ENCODE data around the gene OSBPL3. TPM values are rescaled to one million over a fixed set of nuclear protein-coding genes. Genes with fewer than 3 reads are reported as not detected.

Gene OSBPL3
- total RNA-seq, 1 donor = 30.8 TPM

GRCh38 chr7:24842029-24842428, 137.9 kb downstream of the OSBPL3 start:
- H3K4me2 ChIP-seq (ENCODE audit: insufficient read depth, low read length) = no peak overlapping the region
- peaks cover 20% of the 10 kb centered on the region for H3K36me3 ChIP-seq (ENCODE audit: insufficient read depth, low read length)
- no peaks in the 10 kb centered on the region for H3K27me3 ChIP-seq (ENCODE audit: insufficient read depth, low read length)
- H2AFZ ChIP-seq (ENCODE audit: low read length) = no peak overlapping the region
- no peak overlapping the region for H3K27ac ChIP-seq (ENCODE audit: low read depth, low read length)
- H4K20me1 ChIP-seq (ENCODE audit: insufficient read depth, low read length) = no peaks in the 10 kb centered on the region
- no peak for TF ChIP-seq CTCF (IDR thresholded peaks at IDR 0.05; ENCODE audit: extremely low read depth, low read depth, low read length)
- no peak for DNase-seq (ENCODE audit: insufficient read length, low spot score, missing footprints)
- H3K4me1 ChIP-seq (ENCODE audit: insufficient read depth, low read length) = peaks cover 8% of the 10 kb centered on the region
- H3K79me2 ChIP-seq (ENCODE audit: insufficient read depth, low read length) = no peaks in the 10 kb centered on the region
- no peaks in the 10 kb centered on the region for H3K9me3 ChIP-seq (ENCODE audit: low read depth, low read length)
- H3K4me3 ChIP-seq (ENCODE audit: insufficient read depth, low read length) = no peak overlapping the region

GRCh38 chr7:24840563-24840962, 139.4 kb downstream of the OSBPL3 start:
- DNase-seq (ENCODE audit: insufficient read length, low spot score, missing footprints) = no peak

GRCh38 chr7:24836084-24836483, 143.9 kb downstream of the OSBPL3 start:
- H3K9me3 ChIP-seq (ENCODE audit: low read depth, low read length) = no peaks in the 10 kb centered on the region
- no peak for DNase-seq (ENCODE audit: insufficient read length, low spot score, missing footprints)
- no peaks in the 10 kb centered on the region for H3K27me3 ChIP-seq (ENCODE audit: insufficient read depth, low read length)
- no peak overlapping the region for H3K4me2 ChIP-seq (ENCODE audit: insufficient read depth, low read length)
- H3K27ac ChIP-seq (ENCODE audit: low read depth, low read length) = no peak overlapping the region
- TF ChIP-seq CTCF (IDR thresholded peaks at IDR 0.05; ENCODE audit: extremely low read depth, low read depth, low read length) = no peak
- H3K4me1 ChIP-seq (ENCODE audit: insufficient read depth, low read length) = peaks cover 11% of the 10 kb centered on the region
- peaks cover 25% of the 10 kb centered on the region for H3K36me3 ChIP-seq (ENCODE audit: insufficient read depth, low read length)
- no peaks in the 10 kb centered on the region for H3K79me2 ChIP-seq (ENCODE audit: insufficient read depth, low read length)
- H4K20me1 ChIP-seq (ENCODE audit: insufficient read depth, low read length) = no peaks in the 10 kb centered on the region
- no peak overlapping the region for H2AFZ ChIP-seq (ENCODE audit: low read length)
- H3K4me3 ChIP-seq (ENCODE audit: insufficient read depth, low read length) = no peak overlapping the region

More at GRCh38 chr7:24840563-24840962, 139.4 kb downstream of the OSBPL3 start:
- H4K20me1 ChIP-seq (ENCODE audit: insufficient read depth, low read length) = no peaks in the 10 kb centered on the region
- no peak overlapping the region for H3K4me3 ChIP-seq (ENCODE audit: insufficient read depth, low read length)
- H3K27me3 ChIP-seq (ENCODE audit: insufficient read depth, low read length) = no peaks in the 10 kb centered on the region
- no peak for TF ChIP-seq CTCF (IDR thresholded peaks at IDR 0.05; ENCODE audit: extremely low read depth, low read depth, low read length)
- H3K4me1 ChIP-seq (ENCODE audit: insufficient read depth, low read length) = peaks cover 8% of the 10 kb centered on the region
- H3K27ac ChIP-seq (ENCODE audit: low read depth, low read length) = no peak overlapping the region
- H2AFZ ChIP-seq (ENCODE audit: low read length) = no peak overlapping the region
- no peaks in the 10 kb centered on the region for H3K9me3 ChIP-seq (ENCODE audit: low read depth, low read length)
- no peaks in the 10 kb centered on the region for H3K79me2 ChIP-seq (ENCODE audit: insufficient read depth, low read length)
- H3K36me3 ChIP-seq (ENCODE audit: insufficient read depth, low read length) = peaks cover 25% of the 10 kb centered on the region
- H3K4me2 ChIP-seq (ENCODE audit: insufficient read depth, low read length) = no peak overlapping the region

- Histone ChIP-seq H3K27ac (ENCODE audit: low read depth, low read length) (no peak overlapping the region), H3K36me3 (ENCODE audit: insufficient read depth, low read length) (peaks cover 25% of the 10 kb centered on the region), H3K9me3 (ENCODE audit: low read depth, low read length) (no peaks in the 10 kb centered on the region), H3K4me3 (ENCODE audit: insufficient read depth, low read length) (no peak overlapping the region), H3K4me1 (ENCODE audit: insufficient read depth, low read length) (peaks cover 15% of the 10 kb centered on the region), H3K4me2 (ENCODE audit: insufficient read depth, low read length) (no peak overlapping the region), H3K79me2 (ENCODE audit: insufficient read depth, low read length) (no peaks in the 10 kb centered on the region), H4K20me1 (ENCODE audit: insufficient read depth, low read length) (no peaks in the 10 kb centered on the region), H2AFZ (ENCODE audit: low read length) (no peak overlapping the region), H3K27me3 (ENCODE audit: insufficient read depth, low read length) (no peaks in the 10 kb centered on the region)
- TF ChIP-seq CTCF (IDR thresholded peaks at IDR 0.05; ENCODE audit: extremely low read depth, low read depth, low read length) = no peak
- DNase-seq (ENCODE audit: insufficient read length, low spot score, missing footprints) = no peak
Observed at GRCh38 chr7:24835643-24836042, 144.3 kb downstream of the OSBPL3 start.
